DMS53 treated with DMSO at 0.1 percent for 48 hours (cell line): ENCODE results near the gene MRPS34.
"Not testable (repeated sequence)": the region's sequence is repeated elsewhere in the genome, so short reads cannot be mapped to it uniquely, and the experiment has no call there.

Source experiments
- DNase-seq: peaks from one replicate; lab custom pipeline; 2025; ENCODE audit not compliant: unreplicated experiment; lab: John Stamatoyannopoulos, UW

The MRPS34 gene

DNA sequence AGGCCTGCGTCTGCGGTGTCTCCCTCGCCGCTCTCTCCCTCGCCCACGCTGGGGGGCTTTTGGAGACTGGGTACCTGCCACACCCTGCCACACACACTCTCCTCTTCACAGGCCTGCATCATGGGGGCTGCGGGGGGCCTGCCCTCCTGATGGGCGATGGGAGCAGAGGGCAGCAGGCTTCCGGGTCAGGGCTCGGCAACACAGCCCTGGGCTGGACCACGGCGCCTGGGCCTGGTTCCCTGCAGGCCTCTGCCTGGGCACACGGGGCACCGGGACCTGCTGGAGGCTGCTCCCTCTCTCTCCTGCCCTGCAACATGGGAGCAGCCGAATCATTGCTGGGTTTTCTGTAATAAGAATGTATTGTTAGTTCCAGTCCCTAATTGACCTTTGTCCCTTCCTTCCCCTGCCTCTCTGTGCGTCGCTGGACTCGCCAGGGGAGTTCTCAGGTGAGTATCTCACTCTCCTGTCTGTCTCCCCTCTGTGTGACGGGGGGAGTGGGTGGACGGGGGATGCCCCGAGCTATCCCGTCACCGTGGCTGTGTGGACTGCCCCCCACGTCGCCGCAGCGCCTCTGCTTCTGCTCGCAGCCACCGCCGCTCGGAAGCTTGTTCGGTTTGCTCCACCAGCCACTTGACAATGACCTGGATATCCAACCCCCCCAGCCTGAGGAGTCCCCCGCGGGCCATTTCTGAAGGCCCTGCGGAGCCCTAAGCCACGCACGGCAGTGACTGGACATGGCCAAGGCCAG lies 15.0 kb downstream of the MRPS34 start:
- DNase-seq, result no peak

DNA sequence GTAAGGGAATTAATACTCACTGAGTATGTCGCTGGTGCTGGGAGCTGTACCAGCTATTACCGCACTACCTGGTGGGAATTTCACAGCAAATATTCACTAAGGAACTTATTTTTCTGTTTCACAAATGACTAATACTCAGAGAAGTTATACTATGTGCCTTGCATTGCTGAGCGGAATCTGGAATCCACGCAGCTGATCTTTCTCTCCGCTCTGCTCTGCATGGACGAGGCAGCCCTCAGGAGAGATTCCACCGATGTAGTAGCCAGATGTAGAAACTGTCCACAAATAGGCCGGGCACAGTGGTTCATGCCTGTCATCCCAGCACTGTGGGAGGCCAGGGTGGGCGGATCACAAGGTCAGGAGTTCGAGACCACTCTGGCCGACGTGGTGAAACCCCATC lies 18.7 kb downstream of the MRPS34 start:
- no peak for DNase-seq

DNA sequence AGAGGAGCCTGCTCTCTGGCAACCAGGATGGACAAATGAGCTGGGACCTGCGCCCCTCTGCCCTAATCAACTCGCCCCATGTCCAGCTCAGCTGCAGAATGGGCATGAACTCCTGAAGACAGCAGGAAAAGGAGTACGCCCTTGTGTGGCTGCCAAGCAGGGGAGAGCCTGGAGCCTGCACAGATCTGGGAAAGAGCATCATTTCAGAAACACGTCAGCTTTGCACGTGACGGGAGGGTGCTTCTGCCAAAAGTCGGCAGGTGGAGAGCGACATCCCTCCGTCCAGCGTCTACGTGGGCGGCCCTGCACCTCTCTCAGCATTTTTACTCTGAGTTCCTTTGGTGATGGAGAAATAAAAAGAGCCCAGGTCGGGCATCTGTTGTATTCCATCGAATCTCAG lies 20.1 kb downstream of the MRPS34 start:
- DNase-seq, result no peak

DNA sequence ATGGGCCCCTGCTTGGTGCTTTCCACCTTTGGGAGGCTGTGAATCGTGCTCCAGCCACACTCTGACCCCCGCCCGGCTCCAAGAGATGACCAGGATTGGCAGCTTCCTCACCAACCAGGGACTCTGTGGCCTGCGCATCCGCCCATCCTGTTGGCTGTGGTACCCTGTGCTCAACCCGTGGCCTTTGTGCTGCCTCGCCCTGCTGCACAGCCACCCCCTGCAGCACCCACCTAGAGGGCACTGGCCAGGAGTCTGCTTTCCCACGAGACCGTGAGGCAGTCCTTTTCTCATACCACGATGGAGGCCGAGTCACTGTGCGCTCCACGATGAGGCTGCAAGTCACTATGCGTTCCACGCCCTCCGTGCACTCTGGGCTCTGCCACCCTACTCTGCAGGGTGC lies 21.0 kb downstream of the MRPS34 start:
- no peak for DNase-seq

DNA sequence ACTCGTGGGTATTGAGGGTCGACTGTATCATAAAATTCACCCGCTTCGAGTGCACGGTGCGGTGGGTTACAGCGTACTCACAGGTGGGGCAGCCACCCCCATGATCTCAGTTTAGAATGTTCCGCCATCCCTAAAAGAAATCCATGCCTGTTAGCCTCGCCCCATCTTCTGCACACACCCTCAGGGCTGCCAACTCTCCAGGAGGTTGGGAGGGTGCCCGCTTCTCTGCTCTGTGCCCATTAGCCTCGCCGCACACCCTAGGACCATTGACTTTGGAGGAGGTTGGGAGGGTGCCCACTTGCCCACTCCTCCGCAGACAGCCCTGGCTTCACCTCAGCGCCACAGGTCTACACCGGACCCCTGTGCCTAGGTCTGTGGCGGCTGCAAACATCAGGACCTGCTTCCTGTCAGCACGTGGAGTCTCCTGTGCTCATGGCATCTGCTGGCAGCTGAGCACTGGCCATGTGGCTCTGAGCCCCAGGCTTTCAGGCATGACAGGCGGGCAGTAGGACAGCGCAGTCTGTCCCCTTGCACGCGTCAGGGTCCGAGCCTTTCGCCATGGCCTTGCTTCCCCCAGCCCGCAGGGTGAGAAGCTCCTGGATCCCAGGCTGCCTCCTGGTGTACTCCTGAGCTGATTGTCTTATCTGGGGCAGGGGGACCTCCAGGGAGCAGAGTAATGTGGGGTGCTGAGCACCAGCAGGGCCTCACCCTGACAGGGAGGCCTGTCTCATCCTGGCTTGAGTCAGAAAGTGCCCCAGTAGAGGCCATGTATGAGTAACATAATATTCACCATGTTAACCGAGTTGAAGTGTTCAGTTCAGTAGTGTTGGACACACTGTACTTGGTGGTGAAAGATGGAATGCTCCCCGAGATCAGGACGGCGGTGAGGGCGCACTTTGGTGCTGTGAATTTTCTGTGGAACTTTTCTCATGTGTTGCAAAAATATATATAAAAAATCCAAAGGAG lies 23.5 kb downstream of the MRPS34 start:
- DNase-seq, result no peak

DNA sequence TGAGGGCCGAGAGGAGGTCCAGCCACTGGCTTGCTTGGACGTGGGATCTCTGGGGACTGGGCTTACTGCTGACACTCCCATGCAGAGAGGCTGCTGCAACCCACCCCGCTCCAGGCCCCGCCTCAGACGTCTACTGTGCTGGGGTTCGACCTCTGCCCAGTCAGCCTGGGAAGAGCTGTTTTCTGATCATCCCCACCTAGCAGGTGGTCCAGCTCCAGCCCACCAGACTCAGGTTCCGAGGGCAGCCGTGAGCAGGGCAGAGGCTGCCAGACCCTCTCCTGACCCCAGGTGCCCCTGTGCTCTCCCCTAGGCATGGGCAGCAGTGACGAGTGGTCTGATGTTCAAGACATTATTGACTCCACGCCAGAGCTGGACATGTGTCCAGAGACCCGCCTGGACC lies 25.0 kb downstream of the MRPS34 start:
- no peak for DNase-seq

DNA sequence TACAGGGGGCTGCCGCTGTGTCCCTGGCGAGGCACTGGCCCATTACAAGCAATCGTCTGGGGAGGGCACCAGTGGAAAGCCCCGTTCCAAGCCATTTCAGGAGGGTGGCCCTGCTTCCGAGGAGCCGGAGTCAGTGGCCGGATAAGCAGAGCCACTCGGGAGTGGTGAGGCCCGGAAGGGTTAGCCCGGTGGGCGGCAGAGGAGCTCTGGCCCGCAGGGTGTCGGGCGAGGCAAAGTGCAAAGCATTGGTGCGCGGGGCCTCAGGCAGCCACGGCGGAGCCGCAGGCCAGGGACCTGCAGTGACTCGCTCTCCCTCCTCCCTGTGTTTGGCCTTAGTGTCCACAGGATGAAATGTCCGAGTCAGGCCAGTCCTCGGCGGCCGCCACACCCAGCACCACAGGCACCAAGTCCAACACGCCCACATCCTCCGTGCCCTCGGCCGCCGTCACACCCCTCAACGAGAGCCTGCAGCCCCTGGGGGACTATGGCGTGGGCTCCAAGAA lies 26.2 kb downstream of the MRPS34 start:
- no peak for DNase-seq

DNA sequence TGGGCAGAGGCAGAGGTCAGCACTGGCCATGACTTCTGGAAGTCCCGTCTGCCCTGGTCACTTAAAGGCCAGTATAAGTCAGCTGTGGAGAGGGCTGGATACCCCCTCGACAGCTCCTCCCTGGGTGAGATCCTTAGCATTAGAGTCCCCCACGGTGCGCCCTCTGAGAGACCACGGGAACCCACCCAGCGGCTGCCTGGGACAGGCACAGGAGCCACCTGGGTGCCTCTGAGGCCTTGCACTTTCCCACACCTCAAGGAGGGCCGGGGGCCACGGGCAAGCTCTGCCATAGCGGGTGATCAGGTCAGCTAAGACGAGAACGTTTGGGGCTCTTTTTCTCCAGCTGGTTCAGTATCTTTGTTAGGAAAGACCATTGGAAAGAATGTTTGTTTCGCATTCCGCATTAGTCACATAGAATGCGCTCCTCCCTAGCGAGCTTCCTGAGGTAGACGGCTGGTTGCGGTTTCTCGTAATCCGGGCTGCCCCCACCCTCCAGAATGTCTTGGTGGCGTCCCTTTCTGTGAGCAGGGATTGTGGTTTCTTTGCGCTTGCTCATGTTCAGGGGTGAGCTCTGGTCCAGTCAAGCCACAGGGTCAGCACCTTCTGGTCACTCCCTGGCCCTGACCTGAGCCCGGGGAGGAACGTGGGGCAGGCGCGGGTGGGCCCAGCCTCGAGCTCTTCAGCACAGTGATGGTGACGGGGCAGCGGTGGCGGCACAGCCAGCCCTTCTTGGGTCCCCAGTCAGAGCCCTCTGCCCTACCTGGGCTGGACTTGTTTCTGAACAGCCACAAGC lies 26.8 kb downstream of the MRPS34 start:
- no peak for DNase-seq

DNA sequence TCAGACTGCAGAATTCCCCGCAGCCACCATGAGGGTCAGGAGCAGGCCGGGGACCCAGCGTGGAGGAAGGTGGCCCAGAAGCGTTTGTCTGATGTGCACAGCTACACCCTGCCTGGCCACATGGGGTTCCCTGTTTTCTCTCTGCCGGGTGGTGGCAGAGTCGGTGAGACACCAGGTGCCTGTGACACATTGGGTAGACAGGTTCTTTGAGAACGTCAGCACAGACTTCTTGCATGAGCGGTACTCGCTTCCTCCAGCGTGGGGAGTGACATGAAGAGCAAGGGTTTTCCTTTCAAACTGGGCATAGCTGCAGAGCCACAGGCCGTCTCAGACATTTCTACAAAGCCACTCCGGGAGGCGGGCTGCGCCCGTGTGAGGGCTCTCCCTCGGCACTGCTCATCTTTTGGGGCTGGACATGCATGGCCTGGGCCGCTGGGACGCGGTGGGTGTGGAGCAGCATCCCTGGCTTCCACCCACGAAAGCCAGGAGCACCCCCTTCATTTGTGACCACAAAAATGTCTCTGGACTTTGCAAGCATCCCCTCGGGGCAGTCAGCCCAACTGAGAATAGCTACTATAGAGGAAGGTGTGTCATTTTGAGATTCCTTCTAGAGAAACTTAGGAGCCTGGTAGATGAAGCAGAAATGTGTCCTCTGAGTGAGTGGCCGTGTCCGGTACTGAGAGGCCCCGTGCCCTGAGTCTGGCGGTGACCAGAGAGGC lies 27.6 kb downstream of the MRPS34 start:
- no peak for DNase-seq

DNA sequence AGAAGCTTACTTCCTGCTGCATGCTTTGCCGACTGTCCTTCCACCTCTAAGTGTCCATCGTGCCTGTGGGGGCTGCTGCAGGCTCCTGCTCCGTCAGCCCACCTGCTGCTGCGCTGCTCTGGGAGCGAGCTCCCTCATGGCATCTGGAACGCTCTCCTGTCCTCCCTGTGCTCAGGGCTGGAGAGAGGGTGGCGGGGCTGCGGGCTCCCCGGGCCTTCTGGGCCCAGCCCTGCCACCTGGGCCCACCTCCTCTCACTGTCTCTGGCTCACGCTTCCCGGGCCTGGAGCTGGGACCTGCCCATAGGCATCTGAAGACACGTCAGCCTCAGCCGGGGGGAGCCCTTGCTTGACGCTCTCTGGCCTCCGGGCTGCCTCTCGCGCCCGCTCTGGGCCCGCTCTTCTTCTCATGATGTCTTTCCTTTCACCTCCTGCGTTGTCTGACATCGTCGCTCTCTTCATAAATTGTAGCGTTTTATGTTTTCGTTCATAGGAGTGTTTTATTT lies 28.5 kb downstream of the MRPS34 start:
- DNase-seq, result no peak

DNA sequence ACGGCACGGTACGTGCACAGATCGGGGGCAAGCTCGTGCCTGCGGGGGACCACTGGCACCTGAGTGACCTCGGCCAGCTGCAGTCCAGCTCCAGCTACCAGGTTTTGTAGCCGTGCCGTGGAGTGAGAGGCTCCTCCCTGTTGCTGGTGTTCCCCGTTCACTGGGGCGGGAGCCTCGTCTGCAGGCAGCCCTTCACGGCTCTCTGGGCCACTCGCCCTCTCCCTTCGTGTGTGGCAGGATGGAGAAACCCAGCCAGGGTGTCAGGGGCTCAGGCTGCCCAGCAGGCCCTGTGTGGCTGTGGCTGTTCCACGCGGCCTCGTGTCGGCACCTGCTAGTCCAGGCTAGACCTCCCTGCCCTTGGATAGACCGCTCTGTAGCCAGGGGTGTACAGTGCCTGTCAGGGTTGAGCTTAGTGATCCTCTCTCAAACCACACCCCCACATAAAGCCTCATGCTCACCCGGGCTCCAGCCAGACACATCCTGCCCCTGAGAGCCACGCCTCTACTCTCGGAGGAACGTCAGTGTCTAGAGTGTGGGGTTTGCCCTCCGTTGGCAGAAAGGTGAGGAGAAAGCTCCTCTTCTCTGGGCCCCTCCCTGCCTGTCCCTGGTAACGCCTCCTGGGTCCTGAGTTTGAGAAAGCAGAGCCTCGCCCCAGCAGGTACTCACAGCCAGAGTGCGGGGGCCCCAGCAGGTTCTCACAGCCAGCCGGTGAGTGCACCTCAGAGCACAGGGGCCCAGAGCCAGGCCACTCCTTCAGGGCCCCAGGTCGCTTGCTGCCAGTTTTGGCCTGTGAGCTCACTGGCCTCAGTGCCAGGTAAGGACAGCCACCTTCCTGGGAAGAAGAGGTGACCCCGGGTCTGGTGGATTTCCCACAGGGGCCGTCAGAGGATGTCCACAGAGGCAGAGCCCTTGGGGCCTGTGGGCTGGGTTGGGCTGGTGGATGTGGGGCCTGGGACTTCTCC lies 29.3 kb downstream of the MRPS34 start:
- DNase-seq, result no peak

DNA sequence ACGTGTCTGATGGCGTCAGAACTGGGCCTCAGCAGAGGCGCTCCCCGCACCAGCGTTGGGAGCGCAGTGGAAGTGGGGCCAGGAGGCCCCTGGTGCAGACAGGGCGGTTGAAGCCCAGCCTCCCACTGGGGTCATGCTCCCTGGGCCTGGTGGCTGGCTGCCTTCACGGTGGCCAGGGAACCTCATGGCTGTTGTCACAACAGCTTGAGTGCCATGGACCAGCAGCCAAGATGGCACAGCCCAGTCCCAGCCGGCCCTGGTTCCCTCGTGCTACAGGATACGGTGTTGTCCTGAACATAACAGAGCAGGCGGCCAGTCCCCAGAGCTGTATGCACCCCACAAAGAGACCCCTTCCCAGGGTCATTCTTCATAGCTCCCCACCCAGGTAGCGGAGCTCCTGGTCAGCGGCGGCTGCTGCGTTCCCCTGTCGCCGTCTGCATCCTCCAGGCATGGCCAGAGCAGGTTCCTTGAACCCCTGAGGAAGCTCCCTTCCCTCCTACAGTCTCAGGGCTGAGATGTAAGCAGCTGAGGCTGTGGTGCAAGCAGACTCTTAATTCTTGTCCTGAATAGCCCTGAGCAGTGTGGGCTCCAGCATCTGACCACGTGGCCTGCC lies 31.3 kb downstream of the MRPS34 start:
- no peak for DNase-seq

DNA sequence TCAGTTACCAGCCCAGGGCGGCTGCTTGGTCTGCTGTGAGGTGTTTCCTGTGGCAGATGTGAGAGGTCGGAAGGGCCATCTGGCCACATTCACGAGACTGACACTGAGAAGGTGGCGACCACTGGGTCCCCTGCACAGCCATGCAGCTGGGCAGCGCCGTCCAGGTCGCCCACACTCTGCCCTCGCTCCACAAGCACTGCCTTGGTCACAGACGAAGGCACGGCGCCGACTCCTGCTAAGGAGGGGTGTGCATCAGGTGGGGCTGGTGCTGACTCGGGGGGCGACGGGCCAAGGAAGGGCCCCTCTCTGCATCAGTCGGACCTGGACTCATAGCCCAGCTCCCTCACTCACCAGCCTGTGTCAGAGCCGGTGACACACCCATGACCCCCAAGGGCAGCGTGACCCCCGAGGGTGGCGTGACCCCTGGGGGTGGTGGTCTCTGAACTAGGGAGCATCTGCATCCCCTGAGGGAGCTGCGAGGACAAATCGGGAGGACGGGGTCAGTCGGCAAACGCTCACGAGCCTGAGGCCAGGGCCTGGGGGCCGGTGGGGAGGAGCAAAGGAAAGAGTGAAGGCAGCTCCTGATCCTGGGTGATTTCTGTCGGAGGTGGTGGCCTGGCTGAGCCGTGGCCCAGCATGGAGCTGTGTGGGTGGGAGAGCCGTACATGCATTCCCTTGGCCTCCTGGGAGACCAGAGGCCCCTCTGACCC lies 32.0 kb downstream of the MRPS34 start:
- DNase-seq, result no peak

DNA sequence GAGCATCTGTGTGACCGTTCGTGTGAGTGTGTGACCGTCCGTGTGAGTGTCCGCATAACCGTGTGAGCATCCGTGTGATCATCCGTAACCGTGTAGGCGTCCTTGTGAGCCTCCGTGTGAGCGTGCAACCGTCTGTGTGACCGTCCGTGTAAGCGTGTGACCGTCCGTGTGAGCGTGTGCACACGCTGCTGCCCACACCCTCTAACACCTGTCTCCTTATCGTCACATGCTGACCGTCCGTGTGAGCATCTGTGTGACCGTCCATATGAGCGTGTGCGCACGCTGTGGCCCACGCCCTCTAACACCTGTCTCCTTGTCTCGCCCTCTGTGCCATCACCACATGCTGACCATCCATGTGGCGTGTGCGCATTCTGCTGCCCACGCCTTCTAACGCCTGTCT lies 32.7 kb downstream of the MRPS34 start:
- DNase-seq, result no peak

DNA sequence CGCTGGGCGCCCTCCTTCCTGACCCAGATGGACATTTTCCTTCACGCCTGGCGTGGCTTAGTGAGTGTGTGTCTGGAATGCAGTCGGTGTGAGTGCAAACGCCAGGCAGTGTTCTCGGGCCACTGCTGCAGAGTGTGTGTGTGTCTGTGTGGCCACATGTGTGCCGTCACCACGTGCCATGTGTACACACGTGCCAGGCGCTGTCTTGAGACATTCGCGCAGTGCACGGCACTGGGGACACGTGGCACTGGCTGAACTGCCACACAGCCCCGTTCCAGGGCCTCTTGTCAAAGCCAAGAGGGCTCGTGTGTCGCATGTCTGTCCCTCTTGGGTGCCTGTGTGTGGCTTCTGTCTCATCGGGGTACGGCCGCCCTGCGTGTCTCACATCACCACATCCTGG lies 38.1 kb downstream of the MRPS34 start:
- DNase-seq, result no peak

DNA sequence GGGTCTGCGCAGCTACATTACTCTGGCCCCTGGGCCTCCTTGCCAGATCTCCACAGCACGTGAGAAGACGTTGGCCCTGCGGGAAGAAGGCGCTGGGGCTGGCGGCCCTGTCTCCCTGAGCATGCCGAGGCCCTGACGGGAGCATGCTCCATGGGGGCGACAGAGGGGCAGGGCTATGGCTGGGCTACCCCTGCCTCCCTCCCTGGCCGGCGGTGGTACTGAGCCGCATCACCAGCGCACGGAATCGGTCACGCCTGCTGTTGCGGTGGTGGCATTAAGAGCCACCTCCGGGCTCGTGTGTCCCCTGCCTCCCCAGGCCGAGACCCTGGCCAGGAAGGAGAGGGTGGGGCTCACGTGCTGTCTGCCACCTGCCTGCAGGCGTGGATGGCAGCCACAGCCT lies 38.8 kb downstream of the MRPS34 start:
- DNase-seq, result no peak

DNA sequence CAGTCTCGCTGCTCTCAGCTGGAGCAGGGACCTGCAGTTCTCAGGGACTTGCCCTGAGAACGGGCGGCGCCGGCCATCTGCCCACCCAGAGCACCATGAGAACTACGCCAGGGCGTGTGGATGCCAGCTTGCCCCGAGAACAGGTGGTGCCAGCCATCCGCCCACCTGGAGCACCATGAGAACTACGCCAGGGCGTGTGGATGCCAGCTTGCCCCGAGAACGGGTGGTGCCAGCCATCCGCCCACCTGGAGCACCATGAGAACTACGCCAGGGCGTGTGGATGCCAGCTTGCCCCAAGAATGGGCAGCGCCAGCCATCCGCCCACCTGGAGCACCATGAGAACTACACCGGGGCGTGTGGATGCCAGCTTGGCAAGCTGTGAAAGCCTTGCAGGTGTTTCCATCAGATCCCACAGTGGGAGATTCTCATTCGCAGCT lies 40.4 kb downstream of the MRPS34 start:
- not testable (repeated sequence) for DNase-seq

DNA sequence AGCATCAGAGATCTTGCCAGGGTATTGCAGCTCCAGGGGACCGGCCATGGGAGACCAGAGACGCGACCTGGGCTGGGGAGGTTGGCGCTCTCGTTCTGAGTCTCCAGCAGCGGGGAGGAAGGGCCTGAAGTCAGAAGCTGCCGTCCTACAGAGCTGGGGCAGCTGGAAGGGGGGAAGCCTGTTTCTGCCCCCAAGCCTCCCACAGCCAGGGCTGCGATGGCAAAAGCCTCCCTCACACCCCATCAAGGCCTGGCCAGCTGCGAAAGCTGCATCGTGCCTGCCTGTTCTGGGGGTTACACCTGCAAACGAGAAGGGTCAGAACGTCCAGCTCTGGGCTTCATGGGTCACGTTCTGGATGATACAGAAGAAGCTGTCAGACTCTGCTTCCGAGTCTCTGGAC lies 40.9 kb downstream of the MRPS34 start:
- DNase-seq, result no peak
